HG03139 (cell line): ENCODE results near the gene ENPP6.
A peak's percentile ranks its signal among the peaks of the same experiment; 100 is the strongest.

ENCODE experiments used
- ATAC-seq: cut with Tn5 transposase; IDR thresholded peaks from one replicate; pipeline ENCODE4 v1.9.1; 2021; ENCODE audit not compliant: unreplicated experiment

Gene ENPP6

GRCh38 chr4:184110452-184111224, 107.0 kb downstream of the ENPP6 start:
- no peak for ATAC-seq

- ATAC-seq = no peak
Measured at GRCh38 chr4:184108006-184108501, 109.6 kb downstream of the ENPP6 start.

- no peak for ATAC-seq
Measured at GRCh38 chr4:184104419-184105101, 113.1 kb downstream of the ENPP6 start.

GRCh38 chr4:184103527-184104264, 114.0 kb downstream of the ENPP6 start:
- ATAC-seq = no peak

- no peak for ATAC-seq
Measured at GRCh38 chr4:184102927-184103326, 114.7 kb downstream of the ENPP6 start.

- no peak for ATAC-seq
Measured at GRCh38 chr4:184102488-184102887, 115.2 kb downstream of the ENPP6 start.

GRCh38 chr4:184101711-184102110, 116.0 kb downstream of the ENPP6 start:
- no peak for ATAC-seq

GRCh38 chr4:184100297-184100885, 117.3 kb downstream of the ENPP6 start:
- ATAC-seq = peak; percentile 63

GRCh38 chr4:184099535-184099966, 118.1 kb downstream of the ENPP6 start:
- no peak for ATAC-seq

GRCh38 chr4:184099000-184099399, 118.7 kb downstream of the ENPP6 start:
- no peak for ATAC-seq

- ATAC-seq = no peak
Measured at GRCh38 chr4:184097815-184098214, 119.9 kb downstream of the ENPP6 start.

- ATAC-seq = peak; percentile 52
Measured at GRCh38 chr4:184097241-184097605, 120.5 kb downstream of the ENPP6 start.

GRCh38 chr4:184096561-184097240, 121.0 kb downstream of the ENPP6 start:
- no peak for ATAC-seq

- ATAC-seq = no peak
Measured at GRCh38 chr4:184094532-184095159, 123.0 kb downstream of the ENPP6 start.

GRCh38 chr4:184091986-184092385, 125.7 kb downstream of the ENPP6 start:
- no peak for ATAC-seq

- ATAC-seq = no peak
Measured at GRCh38 chr4:184090571-184090970, 127.1 kb downstream of the ENPP6 start.

GRCh38 chr4:184080674-184081073, 137.0 kb downstream of the ENPP6 start:
- ATAC-seq = no peak

- no peak for ATAC-seq
Measured at GRCh38 chr4:184074677-184075388, 142.8 kb downstream of the ENPP6 start.

- no peak for ATAC-seq
Measured at GRCh38 chr4:184067931-184068554, 149.6 kb downstream of the ENPP6 start.
